Stimulated activated CD4-positive, alpha-beta T cell treated with anti-CD3 and anti-CD28 coated beads, TNF-alpha, amount 100 ng/mL, for 1 hour (primary cell): Measurements from ENCODE around the gene BPI.
"Not testable (repeated sequence)": the region's sequence is repeated elsewhere in the genome, so short reads cannot be mapped to it uniquely, and the experiment has no call there.

ENCODE experiments used
- DNase-seq, 3 donors: peaks; one replicate each; pipeline ENCODE4 v3.0.0-alpha.2; 2020; ENCODE audit warnings: low read depth in 3 of 3, low spot score in 1 of 3

BPI gene

DNA sequence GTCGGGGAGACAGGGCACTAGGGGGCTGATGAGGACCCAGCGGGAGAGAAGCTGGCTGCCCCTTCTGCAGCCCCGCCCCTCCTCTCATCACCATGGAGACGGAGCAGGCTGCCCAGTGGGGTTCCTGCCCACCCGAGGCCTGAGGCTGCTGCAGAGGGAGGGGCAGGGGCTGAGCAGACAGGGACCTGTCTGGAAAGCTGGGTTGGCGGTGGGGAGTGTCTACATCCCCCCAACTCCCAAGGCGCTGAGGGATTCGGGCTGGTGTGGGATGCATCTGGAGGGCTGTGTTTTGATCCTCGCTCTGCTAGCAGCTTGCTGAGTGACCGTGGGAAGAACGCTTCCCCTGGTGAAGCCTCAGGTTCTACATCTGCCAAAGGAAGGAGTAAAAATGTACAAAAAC lies 1.2 kb upstream of the BPI start:
- DNase-seq = no peak

DNA sequence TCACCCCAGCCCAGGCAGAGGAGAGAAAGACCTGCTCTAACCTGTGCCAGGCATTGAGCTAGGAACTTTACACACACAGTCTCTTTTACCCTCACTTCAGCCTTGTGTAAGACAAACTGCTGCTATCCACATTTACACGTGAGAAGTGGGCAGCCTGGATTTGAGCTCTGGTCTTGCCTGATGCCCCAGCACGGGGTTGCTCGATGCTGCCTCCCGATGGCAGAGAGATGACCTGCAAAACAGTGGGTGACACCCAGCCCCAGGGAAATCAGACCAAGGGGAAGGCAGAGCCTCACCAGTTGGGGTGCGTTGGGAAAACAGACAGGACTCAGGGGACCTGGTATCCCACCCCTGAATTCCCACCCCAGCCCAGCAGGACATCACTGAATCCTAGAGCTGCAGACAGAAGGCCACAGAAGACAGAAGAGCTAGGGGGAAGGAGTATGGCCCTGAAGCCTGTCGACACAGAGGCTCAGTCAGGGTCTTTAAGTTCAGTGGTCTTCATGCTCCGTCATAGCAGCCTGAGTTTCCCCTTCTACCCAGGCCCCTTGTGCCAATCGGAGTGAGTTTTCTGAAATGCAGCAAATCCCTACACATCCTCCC lies 990 bp downstream of the BPI start:
- DNase-seq = no peak

DNA sequence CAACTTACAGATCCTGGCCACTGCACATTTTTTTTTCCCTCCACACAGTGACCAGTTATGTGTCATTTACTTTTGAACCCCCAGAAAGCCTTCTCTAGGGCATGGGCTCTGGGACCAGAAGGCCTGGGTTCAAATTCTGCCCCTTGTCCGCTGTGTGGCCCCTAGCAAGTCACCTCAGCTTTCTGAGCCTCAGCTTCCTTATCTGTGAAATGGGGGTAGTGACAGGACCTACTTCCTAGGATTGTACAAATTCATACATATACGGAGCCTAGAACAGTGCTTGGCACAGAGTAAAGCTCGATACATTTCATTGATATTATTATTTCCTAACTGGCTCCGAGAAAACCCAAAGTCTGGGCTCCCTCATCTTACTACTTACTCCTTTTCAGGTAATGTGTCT lies 1.6 kb downstream of the BPI start:
- no peak for DNase-seq

GRCh38 chr20:38306379-38306778 lies 2.4 kb downstream of the BPI start:
- no peak for DNase-seq

DNA sequence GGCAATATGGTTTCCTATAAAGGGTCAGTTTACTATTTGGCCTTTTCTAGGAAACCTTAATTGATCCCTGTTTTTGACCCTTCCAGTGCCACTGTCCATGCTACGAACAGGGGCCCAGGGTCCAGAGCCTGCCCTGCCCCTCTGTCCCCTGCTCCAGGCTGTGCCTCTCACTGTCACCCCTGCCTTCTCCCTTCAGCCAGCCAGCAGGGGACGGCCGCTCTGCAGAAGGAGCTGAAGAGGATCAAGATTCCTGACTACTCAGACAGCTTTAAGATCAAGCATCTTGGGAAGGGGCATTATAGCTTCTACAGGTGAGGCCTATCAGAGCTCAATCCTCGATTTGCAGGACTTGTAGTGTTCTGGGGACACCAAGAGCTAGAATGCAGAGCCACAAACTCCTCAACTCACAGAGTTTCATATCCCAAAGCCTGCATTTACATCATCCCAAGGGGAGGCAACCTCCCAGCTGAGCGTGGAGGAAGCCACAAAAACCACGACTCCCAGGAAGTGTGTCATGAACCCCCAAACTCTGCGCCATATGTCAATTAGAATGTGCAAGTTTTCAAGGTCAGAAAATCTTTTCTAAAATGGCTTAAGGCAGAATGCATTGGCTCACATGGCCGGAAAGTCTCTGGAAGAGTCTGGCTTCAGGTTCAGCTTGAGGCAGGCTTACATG lies 3.6 kb downstream of the BPI start:
- no peak for DNase-seq

- no peak for DNase-seq
Observed at GRCh38 chr20:38308047-38308438, 4.1 kb downstream of the BPI start.

DNA sequence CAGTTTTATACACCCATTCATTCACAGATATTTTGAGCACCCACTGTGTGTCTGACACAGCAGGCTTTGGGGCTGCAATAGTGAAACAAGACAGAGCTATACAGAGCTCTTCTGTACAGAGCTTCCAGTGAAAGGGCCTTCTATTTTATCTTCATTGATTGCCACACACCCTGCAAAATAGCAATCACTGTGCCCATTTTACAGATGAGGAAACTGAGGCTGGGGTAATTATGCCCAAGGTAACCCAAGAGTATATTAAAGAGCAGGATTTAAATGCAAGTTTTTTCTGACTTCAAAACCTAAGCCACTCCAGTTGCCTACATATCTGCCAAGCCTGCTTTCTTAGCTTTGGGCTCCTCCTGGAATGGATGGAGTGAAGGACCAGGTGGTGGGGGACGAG lies 4.5 kb downstream of the BPI start:
- DNase-seq = no peak

- no peak for DNase-seq
Observed at GRCh38 chr20:38311091-38311490, 7.1 kb downstream of the BPI start.

DNA sequence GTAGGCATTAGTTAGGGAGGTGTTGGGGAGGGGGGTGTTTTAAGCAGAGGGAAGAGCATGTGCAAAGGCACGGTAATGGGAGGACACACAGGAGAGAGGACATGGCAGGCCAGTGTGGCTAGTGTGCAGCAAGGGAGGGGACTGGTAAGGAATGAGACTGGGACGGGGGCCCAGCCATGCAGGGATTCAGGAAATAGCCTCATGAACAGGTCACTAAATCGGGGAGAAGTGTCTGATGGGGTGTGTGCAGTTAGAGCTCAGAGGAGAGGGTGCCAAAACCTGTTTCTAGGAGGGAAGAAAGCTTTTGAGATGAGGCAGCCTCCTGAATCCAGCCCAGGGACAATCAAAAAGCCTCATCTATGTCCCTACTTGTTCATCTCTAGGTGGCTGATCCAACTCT lies 7.5 kb downstream of the BPI start:
- no peak for DNase-seq

DNA sequence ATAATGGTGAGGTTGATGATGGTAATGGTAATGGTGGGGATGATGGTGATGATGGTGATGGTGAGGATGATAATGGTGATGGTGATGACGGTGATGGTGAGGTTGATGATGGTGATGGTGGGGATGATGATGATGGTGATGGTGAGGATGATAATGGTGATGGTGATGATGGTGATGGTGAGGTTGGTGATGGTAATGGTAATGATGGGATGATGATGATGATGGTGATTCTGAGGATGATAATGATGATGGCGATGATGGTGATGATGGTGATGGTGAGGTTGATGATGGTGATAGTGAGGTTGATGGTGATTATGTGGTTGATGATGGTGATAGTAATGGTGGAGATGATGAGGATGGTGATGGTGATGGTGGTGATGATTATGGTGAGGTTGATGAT lies 9.7 kb downstream of the BPI start:
- DNase-seq = no peak

DNA sequence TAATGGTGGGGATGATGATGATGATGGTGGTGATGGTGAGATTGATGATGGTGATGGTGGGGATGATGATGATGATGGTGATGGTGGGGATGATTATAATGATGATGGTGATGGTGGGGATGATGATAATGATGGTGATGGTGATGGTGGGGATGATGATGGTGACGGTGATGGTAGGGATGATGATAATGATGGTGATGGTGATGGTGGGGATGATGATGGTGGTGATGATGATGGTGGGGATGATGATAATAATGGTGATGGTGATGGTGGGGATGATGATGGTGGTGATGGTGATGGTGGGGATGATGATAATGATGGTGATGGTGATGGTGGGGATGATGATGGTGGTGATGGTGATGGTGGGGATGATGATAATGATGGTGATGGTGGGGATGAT lies 10.4 kb downstream of the BPI start:
- not testable (repeated sequence) for DNase-seq

GRCh38 chr20:38315290-38315966 lies 11.5 kb downstream of the BPI start:
- DNase-seq = no peak

DNA sequence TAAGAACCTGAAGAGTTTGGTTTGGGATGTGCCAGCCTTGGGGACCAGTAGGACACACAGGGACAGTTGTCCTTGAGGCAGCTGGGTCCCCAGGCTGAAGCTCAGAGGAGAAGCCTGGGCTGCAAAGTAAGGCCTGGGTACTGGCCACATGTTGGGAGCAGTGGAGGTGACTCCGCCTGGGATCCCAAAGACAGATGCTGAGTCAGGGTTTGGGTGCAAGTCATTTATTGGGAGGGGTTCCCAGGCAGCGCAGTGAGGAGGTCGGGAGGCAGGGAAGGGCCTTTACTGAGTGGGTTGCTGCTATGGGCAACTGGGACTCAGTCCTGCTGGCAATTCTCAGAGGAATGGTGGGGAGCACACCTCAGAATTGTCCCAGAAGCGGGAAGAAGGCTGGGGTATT lies 12.4 kb downstream of the BPI start:
- no peak for DNase-seq

- no peak for DNase-seq
Observed at GRCh38 chr20:38317422-38317821, 13.5 kb downstream of the BPI start.

DNA sequence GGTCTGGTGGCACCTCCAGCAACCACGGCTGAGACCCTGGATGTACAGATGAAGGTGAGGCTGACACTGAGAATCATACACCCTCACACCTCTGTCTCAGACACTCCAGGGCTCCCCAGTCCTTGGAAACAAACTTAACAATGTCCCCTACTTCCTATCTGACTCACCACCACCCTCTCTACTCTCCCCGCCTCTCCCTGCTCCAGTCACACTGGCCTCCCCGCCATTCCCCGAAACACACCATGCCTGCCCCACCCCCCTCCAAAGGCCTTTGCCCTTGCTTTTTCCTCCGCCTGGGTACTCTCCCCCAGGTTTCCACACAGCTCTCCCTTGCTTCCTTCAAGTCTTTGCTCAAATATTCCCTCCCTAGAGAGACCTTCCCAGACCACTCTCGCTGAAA lies 16.3 kb downstream of the BPI start:
- DNase-seq = no peak

DNA sequence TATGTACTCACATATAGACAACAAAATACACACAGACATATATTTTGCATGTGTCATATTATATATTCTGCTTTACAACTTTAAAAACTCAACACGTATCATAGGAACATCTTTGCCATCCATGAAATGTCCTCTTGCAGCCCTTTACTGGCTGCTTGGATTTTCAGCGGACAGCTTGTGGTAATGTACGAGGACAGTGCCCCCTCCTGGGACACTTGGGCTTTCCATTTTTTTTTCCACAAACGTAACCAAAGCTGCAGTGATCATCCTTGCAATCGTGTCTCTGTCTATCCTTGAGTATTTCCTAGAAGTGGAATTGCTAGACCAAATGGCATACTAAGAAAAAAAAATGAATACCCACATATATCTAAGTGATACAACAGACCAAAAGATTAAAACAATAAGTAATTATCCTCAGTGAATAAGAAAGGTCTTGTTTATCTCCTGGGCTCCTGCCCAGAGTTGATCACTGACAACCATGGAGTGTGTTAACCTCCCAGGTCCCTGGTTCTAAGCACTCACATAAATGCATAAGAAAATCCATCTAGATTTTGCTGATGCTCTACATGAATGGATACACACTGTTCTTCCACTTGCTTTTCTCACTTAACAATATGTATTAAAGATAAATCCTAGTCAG lies 18.1 kb downstream of the BPI start:
- no peak for DNase-seq

GRCh38 chr20:38324159-38324558 lies 20.2 kb downstream of the BPI start:
- no peak for DNase-seq

- DNase-seq = no peak
Observed at GRCh38 chr20:38325167-38325566, 21.2 kb downstream of the BPI start.

GRCh38 chr20:38325905-38326304 lies 21.9 kb downstream of the BPI start:
- DNase-seq = no peak

DNA sequence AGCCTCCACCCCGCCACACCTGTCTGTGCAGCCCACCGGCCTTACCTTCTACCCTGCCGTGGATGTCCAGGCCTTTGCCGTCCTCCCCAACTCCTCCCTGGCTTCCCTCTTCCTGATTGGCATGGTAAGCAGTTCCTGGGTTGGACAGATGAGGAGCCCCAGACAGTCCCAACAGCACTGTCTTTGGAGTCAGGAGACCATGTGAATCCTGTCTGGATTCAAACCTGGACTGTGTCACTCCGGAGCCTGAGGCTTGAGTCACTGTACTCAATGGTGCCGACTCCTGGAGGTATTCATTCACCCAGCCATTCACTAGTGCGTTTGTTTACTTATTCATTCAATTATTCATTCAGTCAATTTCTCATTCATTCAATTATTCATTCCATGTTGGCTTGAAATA lies 22.4 kb downstream of the BPI start:
- DNase-seq = no peak

DNA sequence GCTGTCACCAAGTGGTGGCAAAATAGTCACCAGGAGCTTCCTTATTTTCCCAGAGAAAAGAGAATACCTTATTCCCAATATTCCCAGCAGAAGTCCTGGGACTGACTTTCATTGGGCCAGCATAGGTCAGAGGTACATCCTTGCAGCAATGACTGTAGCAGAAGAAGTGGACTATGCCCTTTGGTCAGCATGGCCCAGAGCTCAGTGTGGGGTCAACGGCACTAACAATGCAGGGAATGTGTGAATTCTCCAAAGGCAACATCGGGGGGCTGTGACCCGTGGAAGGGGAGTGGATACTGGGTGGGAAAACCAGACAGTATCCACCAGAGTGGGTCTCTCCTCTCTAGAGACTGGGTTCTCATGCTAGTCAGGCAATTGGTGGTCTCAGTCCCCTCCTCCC lies 26.7 kb downstream of the BPI start:
- DNase-seq = no peak

DNA sequence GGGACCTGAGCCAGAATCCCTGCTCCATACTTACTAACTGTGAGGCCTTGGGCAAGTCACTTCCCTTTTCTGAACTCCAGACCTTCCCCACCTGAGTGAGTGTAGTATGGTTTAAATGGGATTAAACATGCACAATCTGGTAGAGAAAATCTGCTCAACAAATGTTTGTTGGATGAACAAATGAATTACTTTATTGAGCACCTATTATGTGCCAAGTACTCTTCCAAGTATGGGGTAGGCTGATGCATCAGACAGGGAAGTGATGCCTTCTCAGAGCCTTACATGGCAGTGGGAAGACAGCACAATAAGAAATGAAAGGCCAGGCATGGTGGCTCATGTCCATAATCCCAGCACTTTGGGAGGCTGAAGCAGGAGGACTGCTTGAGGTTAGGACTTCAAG lies 27.3 kb downstream of the BPI start:
- DNase-seq = no peak
